ENCODE measurements around the gene MLYCD. TPM values are rescaled to one million over a fixed set of nuclear protein-coding genes. Genes with fewer than 3 reads are reported as not detected.

MLYCD gene
- total RNA-seq, 2 donors from 2014 or later: 19.2 to 29.3 TPM

DNA sequence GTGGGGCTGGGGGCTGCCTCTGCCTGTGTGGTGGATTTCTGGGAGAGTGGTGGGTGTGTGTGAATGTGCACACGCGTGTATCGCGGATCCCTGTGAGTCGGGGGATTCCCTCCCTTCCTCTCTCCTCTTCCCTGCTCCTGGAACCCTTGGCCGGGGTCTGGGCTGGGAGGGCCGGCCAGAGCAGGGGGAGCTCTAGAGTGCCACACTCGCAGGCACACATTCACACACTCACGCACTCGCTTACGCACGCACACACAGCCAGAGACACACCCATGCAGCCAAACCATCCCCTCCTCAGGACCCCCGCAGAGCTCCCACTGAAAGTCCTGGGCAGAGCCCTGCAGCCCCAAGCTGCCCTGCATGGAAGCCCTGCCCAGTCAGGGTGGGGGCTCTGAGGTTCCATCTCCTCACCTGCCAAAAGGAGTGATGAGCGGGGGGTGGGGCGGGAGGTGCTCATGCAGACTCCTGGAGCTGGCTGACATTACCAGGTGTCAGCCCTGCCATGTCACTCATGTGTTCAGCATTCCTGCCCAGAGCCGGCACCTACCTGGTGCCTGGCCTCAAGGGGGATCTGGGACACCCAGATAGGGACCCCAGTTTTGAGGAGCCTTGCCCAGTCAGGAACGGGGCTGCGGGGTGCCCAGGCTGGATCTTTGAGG lies 71.0 kb downstream of the MLYCD start:
- 68 to 71% methylated on average over 7 to 18 of the region's 18 CpGs for WGBS, 2 donors
- H3K4me1 ChIP-seq: peaks cover 4% of the 10 kb centered on the region
- H3K4me3 ChIP-seq: no peak overlapping the region
- no peaks in the 10 kb centered on the region for H3K9me3 ChIP-seq
- DNase-seq (no peak), ATAC-seq (no peak)
- TF ChIP-seq POLR2A (IDR thresholded peaks at IDR 0.05): no peak
- TF ChIP-seq, protein P1, sequence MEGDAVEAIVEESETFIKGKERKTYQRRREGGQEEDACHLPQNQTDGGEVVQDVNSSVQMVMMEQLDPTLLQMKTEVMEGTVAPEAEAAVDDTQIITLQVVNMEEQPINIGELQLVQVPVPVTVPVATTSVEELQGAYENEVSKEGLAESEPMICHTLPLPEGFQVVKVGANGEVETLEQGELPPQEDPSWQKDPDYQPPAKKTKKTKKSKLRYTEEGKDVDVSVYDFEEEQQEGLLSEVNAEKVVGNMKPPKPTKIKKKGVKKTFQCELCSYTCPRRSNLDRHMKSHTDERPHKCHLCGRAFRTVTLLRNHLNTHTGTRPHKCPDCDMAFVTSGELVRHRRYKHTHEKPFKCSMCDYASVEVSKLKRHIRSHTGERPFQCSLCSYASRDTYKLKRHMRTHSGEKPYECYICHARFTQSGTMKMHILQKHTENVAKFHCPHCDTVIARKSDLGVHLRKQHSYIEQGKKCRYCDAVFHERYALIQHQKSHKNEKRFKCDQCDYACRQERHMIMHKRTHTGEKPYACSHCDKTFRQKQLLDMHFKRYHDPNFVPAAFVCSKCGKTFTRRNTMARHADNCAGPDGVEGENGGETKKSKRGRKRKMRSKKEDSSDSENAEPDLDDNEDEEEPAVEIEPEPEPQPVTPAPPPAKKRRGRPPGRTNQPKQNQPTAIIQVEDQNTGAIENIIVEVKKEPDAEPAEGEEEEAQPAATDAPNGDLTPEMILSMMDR (IDR thresholded peaks at IDR 0.05): no peak
- intact Hi-C loops (cut with DNase I): loop anchor here (5.0 to 10.0 kb wide), 3 partner anchors 75 to 225 kb away; partner anchors contain the start of genes ADAD2 and SLC38A8
- peaks cover 0 to 5% of the 10 kb centered on the region in 2 donors for H3K27me3 ChIP-seq
- H3K27ac ChIP-seq: no peak overlapping the region
- H3K36me3 ChIP-seq (replicated peaks in 1 of 2; ENCODE audit: insufficient read depth in 1 of 2, low read depth in 2 of 2): no peaks in the 10 kb centered on the region

DNA sequence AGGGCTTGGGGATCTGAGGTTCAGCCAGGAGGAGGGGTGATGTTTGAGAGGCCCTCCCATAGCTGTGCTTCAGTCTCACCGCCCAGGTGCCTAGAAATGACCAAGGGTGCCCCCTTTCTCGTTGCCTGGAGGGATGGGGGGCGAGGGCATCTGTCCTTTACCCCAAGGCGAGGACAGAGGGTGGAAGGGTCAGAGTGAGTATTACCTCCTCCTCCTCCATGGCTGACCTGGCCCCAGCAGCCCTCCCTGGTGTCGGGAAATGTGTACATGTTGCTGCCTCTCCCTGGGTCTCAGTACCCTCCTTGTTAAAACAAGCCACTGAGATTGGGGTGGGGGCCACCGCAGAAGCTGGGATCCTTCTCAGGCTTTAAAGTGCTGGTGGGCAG lies 71.5 kb downstream of the MLYCD start:
- Histone ChIP-seq H3K36me3 (replicated peaks in 1 of 2; ENCODE audit: insufficient read depth in 1 of 2, low read depth in 2 of 2) (no peaks in the 10 kb centered on the region), H3K27me3 (peaks cover 0 to 5% of the 10 kb centered on the region in 2 donors), H3K9me3 (no peaks in the 10 kb centered on the region), H3K4me3 (no peak overlapping the region), H3K27ac (no peak overlapping the region), H3K4me1 (peaks cover 4% of the 10 kb centered on the region)
- intact Hi-C loops (cut with DNase I): no loop called here
- no peak for ATAC-seq
- no peak for DNase-seq
- WGBS, 2 donors: 85 to 94% methylated on average over 2 to 6 of the region's 6 CpGs
- no peak for TF ChIP-seq POLR2A (IDR thresholded peaks at IDR 0.05)
- TF ChIP-seq, protein P1 (IDR thresholded peaks at IDR 0.05): no peak

DNA sequence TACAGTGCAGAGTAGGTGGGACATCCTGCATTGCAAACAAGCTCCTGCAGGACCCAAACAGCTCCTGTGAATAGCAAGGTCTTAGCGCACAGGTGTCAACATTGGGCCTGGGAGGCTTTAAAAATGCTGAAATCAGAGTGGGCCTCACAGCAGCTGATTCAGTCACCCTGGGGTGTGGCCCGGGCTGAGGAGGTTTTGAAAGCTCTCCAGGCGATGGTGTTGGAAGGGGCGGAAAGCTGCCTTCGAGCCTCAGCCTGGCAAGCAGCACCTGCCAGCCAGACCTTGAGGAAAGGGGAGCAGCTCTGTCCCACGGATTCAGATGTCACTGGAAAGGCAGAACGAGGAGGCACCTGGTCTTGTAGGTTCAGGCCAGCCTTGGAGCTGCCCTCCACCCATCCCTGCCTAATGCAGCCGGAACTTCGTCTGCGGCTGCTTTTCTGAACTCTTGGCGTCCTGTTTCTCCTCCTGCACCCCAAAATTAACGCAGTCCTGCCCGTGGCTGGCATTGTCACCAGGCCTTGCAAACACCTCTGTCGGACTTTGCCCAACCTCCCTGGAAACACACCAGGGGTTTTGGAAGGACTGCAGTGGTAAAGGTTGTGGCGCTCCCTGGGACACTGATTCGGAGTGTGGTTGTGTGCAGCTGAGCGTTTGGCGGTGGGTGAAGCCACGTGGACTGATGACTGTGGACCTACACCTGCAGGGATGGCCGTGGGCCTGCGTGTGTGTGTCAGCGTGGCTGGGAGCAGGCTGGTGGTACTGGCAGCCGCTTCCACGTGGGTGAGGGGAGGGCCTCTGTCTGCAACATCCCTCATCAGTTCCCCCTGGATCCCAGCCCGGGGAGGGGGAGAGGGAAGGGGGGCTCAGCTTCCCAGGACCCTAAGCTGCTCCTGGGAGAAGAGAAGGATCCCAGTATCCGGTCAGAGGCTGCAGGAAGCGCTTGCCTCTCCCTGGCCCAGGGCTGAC lies 72.5 kb downstream of the MLYCD start:
- intact Hi-C loops (cut with DNase I): no loop called here
- TF ChIP-seq, protein P1 (IDR thresholded peaks at IDR 0.05): no peak
- TF ChIP-seq POLR2A (IDR thresholded peaks at IDR 0.05): no peak
- Histone ChIP-seq H3K9me3 (no peaks in the 10 kb centered on the region), H3K4me1 (peaks cover 4% of the 10 kb centered on the region), H3K27ac (no peak overlapping the region), H3K36me3 (replicated peaks in 1 of 2; ENCODE audit: insufficient read depth in 1 of 2, low read depth in 2 of 2) (no peaks in the 10 kb centered on the region), H3K27me3 (peaks cover 0 to 5% of the 10 kb centered on the region in 2 donors), H3K4me3 (no peak overlapping the region)
- WGBS, 2 donors: 79 to 80% methylated on average over 21 to 26 of the region's 27 CpGs
- DNase-seq: no peak
- ATAC-seq: no peak

DNA sequence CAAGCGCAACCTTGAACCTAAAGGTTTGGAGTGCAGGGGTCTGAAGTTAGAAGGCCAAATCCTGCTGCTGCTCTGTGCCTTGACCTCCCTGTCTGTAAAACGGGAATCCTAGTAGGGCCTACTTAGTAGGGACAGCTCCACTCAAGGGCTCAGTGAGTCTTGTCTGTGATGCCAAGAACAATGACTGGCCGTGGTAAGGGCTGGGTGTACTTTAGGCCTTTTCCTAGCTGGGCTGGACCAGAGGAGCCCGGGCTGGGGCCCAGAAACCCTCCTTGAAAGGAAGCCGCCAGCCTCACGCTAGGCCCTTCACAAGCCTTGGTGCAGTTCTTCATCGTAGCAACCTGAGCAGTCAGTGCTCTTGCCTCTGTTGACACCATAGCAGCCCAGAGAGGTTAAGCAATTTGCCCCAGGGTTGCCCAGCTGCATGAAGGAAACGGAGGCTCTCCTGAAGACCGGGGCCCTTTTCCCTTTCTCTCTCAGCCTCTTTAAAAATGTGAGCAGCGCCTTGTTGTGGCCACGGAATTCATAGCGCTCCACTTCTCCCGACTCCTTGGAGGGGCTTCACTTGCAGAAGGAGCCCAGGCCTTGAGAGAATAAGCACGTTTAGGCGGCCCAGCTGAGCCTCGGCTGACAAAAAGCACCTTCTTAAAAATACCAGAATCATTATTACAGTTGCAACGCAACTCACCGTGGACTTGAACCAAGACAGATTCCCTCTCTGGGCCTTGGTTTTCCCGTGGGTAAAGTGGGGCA lies 73.5 kb downstream of the MLYCD start:
- WGBS, 2 donors: 77 to 85% methylated on average over 7 to 19 of the region's 19 CpGs
- intact Hi-C loops (cut with DNase I): no loop called here
- Histone ChIP-seq H3K4me1 (peaks cover 4% of the 10 kb centered on the region), H3K27ac (no peak overlapping the region), H3K9me3 (no peaks in the 10 kb centered on the region), H3K36me3 (replicated peaks in 1 of 2; ENCODE audit: insufficient read depth in 1 of 2, low read depth in 2 of 2) (no peaks in the 10 kb centered on the region), H3K4me3 (no peak overlapping the region), H3K27me3 (peaks cover 0 to 5% of the 10 kb centered on the region in 2 donors)
- TF ChIP-seq POLR2A (IDR thresholded peaks at IDR 0.05): no peak
- TF ChIP-seq, protein P1 (IDR thresholded peaks at IDR 0.05): no peak
- DNase-seq: no peak
- ATAC-seq: no peak

Data from body of pancreas (tissue), 4 donors.